KOPT-K1 (cell line): Measurements from ENCODE around the gene RCL1.
"Not testable (repeated sequence)": the region's sequence is repeated elsewhere in the genome, so short reads cannot be mapped to it uniquely, and the experiment has no call there.

Source experiments
- H3K27ac ChIP-seq: fragments of 200-600 bp; sonication (generic); 2 replicates; pipeline ENCODE4 v1.5.1; 2016; ENCODE audit warnings: antibody characterized with exemption, mild to moderate bottlenecking, low read depth, low read length; ENCODE audit not compliant: poor library complexity, severe bottlenecking
- H3K36me3 ChIP-seq: fragments of 200-600 bp; sonication (generic); 2 replicates; pipeline ENCODE4 v1.5.1; 2017; ENCODE audit warnings: antibody characterized with exemption, mild to moderate bottlenecking, low read length, moderate library complexity; ENCODE audit not compliant: insufficient read depth
- H3K9me3 ChIP-seq: fragments of 200-600 bp; sonication (generic); 2 replicates; pipeline ENCODE4 v1.5.1; 2017; ENCODE audit warnings: antibody characterized with exemption, low read length, mild to moderate bottlenecking; ENCODE audit not compliant: insufficient read depth, poor library complexity, severe bottlenecking

The RCL1 gene, protein sequence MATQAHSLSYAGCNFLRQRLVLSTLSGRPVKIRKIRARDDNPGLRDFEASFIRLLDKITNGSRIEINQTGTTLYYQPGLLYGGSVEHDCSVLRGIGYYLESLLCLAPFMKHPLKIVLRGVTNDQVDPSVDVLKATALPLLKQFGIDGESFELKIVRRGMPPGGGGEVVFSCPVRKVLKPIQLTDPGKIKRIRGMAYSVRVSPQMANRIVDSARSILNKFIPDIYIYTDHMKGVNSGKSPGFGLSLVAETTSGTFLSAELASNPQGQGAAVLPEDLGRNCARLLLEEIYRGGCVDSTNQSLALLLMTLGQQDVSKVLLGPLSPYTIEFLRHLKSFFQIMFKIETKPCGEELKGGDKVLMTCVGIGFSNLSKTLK

DNA sequence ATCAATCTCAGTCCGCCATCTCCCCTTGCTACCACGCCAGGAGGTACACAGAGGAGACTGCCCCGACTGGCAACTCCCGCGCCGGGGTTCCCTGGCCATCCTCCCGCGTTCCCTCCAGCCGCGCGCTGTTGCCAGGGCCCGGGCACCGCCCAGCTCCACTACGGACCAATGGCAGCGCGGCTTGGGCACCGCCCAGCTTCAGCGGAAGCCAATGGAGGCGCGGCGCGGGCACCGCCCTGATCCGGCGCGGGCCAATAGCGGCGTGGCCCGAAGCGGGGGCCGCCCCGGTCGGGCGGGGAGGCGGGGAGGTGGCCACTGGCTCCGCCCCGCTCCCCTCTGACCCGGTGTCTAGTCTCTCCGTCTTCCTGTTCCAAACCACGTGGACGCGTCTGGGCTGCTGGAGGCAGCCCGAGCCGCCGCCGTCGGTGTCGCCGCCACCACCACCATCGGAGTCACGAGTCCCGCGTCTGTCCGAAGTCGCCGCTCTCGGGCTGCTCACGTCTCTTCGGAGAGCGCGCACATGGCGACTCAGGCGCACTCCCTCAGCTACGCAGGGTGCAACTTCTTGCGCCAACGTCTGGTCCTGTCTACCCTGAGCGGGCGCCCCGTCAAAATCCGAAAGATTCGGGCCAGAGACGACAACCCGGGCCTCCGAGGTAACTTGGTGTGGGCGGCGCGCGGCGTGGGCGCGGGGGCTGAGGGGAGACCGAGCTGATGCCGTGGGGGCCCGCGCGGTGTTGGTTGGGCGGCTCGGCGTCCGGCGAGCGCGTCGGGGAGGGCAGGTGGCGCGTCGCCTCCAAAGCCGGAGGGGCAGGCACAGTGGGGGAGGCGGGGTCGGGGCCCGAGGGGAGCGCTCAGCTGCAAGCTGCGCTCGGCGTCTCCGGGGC lies at the start of gene RCL1:
Gene RCL1 (plus strand): TSS at position 373 of the 887 bp plus-strand sequence. CDS start 148 bp downstream, at position 521.
- H3K36me3 ChIP-seq, result no peaks in the 10 kb centered on the region
- no peaks in the 10 kb centered on the region for H3K9me3 ChIP-seq
- peak within 1 kb of the TSS; percentile 71 for H3K27ac ChIP-seq

DNA sequence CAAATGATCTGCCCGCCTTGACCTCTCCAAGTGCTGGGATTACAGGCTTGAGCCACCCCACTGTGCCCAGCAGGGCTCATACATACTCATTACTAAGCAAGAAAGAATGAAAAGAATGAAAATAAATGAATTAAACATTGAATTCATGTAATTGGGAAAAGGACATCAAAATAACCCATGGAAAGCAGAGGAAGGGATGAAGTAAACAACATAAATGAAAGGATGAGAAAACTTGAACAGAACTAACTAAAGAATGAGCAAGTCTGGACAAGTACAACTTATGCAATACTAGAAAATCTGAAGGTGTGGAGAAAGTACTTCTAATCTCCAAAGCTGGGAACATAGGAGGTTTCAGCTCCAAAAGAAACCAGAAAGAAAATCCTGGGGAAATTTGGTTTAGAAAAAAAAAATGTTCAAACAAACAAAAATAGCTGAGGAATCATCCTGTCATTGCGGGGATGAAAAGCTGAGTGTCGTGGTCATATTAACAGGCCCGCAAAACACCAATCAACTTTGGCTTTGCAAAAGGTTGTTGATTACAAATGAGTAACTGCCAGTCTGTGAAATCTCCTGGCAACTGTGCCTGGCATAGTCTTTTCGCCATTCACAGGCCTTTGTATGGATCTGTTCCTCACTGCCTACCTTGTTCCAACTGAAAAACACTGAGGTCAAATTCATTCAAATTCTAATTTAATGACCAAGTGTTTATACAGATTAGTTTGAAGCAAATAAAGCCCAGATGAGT lies 49.4 kb upstream of the RCL1 start:
- H3K9me3 ChIP-seq, result no peaks in the 10 kb centered on the region
- no peak overlapping the region for H3K27ac ChIP-seq
- no peaks in the 10 kb centered on the region for H3K36me3 ChIP-seq

DNA sequence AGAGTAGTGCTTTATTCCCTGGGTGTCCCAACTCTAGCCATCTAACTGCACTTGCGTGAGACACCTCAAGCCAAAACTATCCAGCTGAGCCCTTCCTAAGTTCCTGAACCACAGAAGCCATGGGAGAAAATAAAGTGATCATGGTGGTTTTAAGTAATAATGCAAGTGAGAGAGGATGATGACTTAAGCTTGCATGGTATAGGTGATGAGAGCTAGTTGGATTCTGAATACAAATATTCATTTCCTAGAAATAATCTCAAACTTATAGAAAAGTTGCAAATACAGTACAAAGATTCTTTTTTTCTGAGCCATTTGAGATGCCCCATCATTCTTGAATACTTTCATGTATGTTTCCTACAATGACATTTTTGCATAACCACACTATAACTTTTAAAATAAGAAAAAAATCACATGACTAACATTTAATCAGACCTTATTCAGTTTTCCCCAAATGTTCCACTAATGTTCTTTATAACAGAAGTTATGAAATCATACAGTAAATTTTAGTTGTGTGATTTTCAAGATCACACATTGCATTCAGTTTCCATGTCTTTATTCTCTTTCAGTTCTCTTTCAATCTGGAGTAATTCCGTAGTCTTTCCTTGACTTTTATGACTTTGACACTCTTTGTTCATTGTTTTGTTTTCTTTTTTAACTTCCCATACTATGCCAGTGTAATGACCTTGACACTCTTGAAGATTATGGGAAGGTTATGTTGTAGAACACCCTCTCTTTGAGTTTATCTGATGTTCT lies 46.3 kb upstream of the RCL1 start:
- H3K27ac ChIP-seq, result no peak overlapping the region
- H3K36me3 ChIP-seq, result no peaks in the 10 kb centered on the region
- H3K9me3 ChIP-seq, result no peaks in the 10 kb centered on the region

DNA sequence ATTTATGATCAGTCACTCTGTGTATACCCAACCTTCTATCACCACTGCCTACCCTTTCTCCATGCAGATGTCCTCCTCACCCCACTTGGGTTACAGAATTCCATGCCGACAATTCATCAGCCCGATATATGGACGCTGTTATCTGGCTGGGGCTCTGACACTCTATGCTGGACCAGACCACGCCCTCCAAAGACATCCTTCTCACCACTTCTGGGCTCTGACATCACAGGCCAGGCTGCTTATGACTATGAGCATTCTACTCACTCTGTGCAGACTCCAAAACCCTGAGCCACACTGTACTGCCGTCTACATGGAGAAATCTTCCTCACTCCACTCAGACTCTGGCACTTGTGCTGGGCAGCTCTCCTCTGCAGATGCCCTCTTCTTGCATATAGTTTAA lies 44.1 kb upstream of the RCL1 start:
- Histone ChIP-seq H3K9me3 (no peaks in the 10 kb centered on the region), H3K27ac (no peak overlapping the region), H3K36me3 (no peaks in the 10 kb centered on the region)

DNA sequence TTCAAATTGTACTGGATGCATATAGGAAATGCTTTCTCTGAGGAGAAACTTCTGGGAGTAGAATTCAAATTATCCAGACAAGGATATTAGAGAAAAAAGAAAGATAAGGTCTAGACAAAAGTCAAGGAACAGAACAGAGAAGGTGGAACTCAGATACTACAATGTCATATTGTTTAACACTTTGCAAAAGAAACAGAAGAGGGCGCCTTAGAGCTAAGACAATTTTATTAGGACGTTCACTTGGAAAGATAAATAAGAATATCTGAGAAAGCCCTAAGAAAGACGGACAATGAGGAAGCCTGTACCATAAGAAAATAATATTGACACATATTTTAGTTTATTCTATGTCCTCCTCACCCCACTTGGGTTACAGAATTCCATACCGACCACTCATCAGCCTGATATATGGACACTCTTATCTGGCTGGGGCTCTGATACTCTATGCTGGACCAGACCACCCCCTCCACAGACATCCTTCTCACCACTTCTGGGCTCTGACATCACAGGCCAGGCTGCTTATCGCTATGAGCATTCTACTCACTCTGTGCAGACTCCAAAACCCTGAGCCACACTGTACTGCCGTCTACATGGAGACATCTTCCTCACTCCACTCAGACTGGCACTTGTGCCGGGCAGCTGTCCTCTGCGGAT lies 42.6 kb upstream of the RCL1 start:
- Histone ChIP-seq H3K9me3 (no peaks in the 10 kb centered on the region), H3K36me3 (no peaks in the 10 kb centered on the region), H3K27ac (no peak overlapping the region)

DNA sequence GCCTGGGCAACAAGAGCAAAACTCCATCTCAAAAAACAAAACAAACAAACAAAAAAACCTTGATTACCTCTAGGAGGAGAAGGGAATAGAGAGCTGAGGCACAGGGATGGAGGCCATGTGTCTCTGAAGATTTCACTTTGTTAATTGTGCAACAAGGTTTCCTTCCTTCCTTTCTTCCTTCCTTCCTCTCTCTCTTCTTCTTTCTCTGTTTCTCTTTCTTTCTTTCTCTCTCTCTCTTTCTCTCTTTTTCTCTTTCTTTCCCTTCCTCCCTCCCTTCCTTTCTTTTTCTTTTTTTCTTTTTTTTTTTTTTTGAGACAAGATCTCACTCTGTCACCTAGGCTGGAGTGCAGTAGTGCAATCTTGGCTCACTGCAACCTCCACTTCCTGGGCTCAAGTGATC lies 38.2 kb upstream of the RCL1 start:
- H3K27ac ChIP-seq, H3K36me3 ChIP-seq, H3K9me3 ChIP-seq: not testable (repeated sequence)

DNA sequence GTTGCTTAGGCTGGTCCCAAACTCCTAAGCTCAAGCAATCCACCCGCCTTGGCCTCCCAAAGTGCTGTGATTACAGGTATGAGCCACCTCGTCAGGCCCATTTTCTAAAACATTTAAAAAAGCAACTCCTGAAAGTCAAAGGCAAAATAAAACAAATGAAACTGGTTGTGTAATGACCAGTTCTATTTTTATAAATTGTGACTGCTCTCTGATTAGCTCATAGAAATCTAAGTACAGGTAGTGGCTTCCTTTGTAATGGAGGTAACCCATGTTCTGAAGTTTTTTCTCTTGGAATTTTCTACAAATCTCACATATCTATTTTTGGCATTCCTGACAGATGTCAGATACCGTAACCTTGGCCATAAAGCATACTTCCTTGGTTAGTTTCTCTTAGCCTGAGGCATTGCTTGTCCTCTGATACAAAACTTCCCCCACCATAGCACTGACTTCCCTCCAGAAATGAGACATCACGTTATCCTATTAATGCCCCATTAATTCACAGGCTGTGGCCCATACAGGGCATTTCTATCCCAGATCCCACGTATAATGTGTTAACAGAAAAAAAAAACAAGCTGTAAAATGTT lies 37.6 kb upstream of the RCL1 start:
- Histone ChIP-seq H3K27ac (no peak overlapping the region), H3K36me3 (no peaks in the 10 kb centered on the region), H3K9me3 (no peaks in the 10 kb centered on the region)

DNA sequence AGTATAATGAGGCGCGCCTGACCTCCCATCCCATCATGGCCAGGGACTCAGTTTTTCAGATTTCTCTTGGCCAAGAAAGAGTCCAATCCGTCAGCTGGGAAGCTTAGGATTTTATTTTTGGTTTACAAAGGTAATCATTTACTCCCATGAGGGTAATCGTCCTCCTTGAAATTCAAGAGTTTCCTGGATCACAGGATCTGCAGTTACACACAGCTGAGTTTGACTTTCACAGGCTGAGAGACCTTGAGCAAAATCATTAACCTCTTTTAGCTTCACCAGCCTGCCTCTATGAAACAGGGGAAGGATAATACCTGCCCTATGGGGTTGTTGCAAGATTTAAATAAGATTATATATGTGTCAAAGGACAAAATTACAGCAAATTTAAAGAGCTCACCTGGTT lies 36.3 kb upstream of the RCL1 start:
- no peaks in the 10 kb centered on the region for H3K36me3 ChIP-seq
- no peak overlapping the region for H3K27ac ChIP-seq
- no peaks in the 10 kb centered on the region for H3K9me3 ChIP-seq

DNA sequence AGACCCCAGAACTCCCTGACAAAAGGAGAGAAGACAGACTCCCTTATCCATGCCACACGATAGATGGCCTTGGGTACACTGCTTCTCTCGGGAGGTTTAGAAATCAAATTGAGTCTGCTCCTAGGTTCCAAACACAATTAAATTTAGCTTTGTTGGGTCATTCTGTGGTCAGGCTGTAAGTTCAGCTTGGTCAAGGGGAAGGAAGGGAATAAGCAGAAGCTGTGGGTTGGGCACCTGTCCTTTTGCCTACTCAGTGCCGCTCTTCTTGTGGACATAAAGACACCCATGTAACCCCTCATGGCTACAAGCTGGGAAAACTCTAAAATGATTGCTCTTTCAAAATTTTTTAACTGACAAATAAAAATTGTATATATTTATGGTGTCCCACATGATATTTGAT lies 32.6 kb upstream of the RCL1 start:
- Histone ChIP-seq H3K9me3 (no peaks in the 10 kb centered on the region), H3K27ac (no peak overlapping the region), H3K36me3 (no peaks in the 10 kb centered on the region)

DNA sequence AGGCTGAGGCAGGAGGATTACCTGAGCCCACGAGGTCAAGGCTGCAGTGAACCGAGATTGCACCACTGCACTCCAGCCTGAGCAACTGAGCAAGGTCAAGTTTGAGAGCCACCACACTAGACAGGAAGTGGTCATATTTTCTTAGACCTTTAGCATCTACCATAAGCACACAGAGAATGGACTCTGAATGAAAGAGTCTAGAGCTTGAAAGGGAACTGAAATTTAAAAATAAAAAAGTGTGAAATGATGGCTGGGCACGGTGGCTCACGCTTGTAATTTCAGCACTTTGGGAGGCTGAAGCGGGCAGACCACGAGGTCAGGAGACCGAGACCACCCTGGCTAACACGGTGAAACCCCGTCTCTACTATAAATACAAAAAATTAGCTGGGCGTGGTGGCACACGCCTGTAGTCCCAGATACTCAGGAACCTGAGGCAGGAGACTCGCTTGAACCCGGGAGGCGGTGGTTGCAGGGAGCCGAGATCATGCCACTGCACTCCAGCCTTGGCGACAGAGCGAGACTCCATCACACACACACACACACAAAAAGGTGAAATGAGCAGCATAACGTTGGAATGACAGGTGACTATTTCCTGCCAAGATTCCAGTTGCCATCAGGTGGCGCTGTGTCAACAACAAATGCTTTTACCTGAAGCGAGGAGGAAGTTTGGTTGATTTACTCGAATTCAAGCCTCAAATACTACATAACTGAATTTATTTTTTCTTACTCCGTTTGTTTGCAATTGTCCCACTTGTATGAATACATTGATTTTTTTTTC lies 30.4 kb upstream of the RCL1 start:
- Histone ChIP-seq H3K27ac (no peak overlapping the region), H3K9me3 (no peaks in the 10 kb centered on the region), H3K36me3 (no peaks in the 10 kb centered on the region)

DNA sequence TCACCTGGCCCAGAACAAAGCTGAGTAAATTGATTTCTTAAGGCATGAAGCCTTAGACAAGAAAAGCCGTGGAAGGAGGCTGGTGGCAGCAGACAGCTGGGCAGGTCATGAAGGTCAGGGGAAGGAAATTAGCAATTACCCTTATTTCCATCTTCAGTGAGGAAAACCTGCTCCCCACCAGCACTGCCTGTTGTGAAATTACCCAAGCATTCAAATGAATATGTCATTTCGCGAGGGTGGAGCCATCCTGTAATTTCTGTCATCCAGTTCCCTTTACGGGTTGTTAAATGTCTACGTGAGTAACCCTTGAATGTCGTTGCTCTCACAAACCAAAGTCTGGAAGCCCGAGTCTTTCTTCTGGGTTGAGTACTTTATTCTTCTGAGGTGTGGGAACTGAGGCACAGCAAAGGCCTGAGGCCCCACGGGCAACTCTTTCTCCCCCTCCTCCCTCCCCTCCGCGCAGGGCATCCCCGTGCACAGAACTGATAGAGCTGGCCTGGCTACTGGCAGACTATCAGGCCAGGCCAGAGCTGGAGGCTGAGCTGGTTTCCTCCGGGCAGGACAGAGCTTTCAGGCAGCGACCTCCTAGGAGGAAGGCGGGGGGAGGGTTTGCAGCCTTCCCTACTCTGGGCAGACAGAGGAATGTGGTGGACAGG lies 29.7 kb upstream of the RCL1 start:
- H3K36me3 ChIP-seq, result no peaks in the 10 kb centered on the region
- H3K27ac ChIP-seq, result no peak overlapping the region
- H3K9me3 ChIP-seq, result no peaks in the 10 kb centered on the region

DNA sequence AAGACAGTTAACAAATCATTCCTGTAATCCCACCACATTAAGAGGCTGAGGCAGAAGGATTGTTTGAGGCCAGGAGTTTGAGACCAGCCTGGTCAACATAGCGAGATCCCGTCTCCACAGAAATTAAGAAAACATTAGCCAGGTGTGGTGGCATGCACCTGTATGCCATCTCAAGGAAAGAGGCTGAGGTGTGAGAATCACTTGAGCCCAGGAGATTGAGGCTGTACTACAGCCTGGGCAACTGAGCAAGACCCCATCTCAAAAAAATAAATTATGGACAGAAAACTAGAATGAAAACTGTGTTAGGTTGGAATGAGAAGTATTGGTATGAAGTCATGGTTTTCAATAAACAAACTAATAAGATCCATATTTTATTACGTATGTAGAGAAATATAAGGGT lies 28.7 kb upstream of the RCL1 start:
- Histone ChIP-seq H3K9me3 (no peaks in the 10 kb centered on the region), H3K27ac (no peak overlapping the region), H3K36me3 (no peaks in the 10 kb centered on the region)

DNA sequence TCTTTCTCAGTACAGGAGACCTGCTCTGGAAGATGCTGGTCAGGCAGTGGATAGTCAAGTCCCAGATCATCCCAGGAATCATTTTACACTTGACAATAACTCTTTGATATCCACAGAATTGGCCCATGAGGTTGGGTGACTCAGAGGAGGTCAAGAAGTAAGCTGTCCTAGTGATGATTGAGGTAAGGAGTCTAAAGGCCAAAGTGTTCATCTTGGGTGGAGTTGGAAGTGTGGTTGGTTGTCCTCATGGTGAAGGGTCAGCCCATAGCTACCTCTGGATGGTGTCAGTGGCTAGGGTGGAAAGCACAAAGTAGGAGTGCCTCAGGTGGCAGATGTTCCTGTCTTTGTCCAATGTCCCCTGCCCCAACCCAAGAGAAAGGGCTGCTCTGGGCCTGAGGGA lies 24.1 kb upstream of the RCL1 start:
- H3K9me3 ChIP-seq, result no peaks in the 10 kb centered on the region
- no peak overlapping the region for H3K27ac ChIP-seq

More for the DNA sequence above, 24.1 kb upstream of the RCL1 start:
- H3K36me3 ChIP-seq, result no peaks in the 10 kb centered on the region
